HepG2 (cell line): Measurements from ENCODE around the gene PSMD1.

ENCODE experiments used
- JUND ChIP-seq: sonication (generic); formaldehyde crosslinking; IDR thresholded peaks from 2 replicates; pipeline ENCODE4 v1.8.0; 2022; ENCODE audit warnings: mild to moderate bottlenecking, missing genetic modification reagents
- MAFK ChIP-seq, 2 experiments: IDR thresholded peaks in 1 of 2; conservative IDR thresholded peaks in 1 of 2; 2 replicates each; pipeline ENCODE4 v1.6.1; 2011; ENCODE audit warnings: improper control_type of control experiment in 2 of 2, low read length in 2 of 2
- RBFOX2 ChIP-seq: fragments of 200-400 bp; formaldehyde crosslinking; IDR thresholded peaks from 2 replicates; pipeline ENCODE4 v1.6.1; 2017; ENCODE audit warnings: low read depth, mild to moderate bottlenecking, low read length
- ZNF274 ChIP-seq: sonication (generic); formaldehyde crosslinking; IDR thresholded peaks from 2 replicates; pipeline ENCODE4 v1.5.1; 2020; ENCODE audit warnings: mild to moderate bottlenecking, missing genetic modification reagents

- TF ChIP-seq ZNF274 (CRISPR knock-in tag) (no peak), RBFOX2 (no peak), JUND (no peak), MAFK (conservative IDR thresholded peaks at IDR 0.05 in 1 of 2, IDR thresholded peaks at IDR 0.05 in 1 of 2; ENCODE audit: low read length in 2 of 2) (no peak)
Measured at GRCh38 chr2:231183851-231184250, 127.2 kb downstream of the PSMD1 start.
